Erythroblast (primary cell): ENCODE measurements around the gene DNAJB6.

Source experiments
- GATA1 ChIP-seq: IDR thresholded peaks from 2 replicates; pipeline ENCODE4 v1.6.1; 2011; ENCODE audit warnings: low read depth, mild to moderate bottlenecking, control low read depth, low read length, moderate library complexity
- POLR2A ChIP-seq: IDR thresholded peaks from 2 replicates; pipeline ENCODE4 v1.6.1; 2011; ENCODE audit warnings: mild to moderate bottlenecking, low read length

- no peak for TF ChIP-seq POLR2A
- TF ChIP-seq GATA1, result no peak
These were observed 87.2 kb downstream of the DNAJB6 start for GRCh38 chr7:157423886-157424565.
